ENCODE measurements around the gene HPD.
"Not testable (repeated sequence)": the region's sequence is repeated elsewhere in the genome, so short reads cannot be mapped to it uniquely, and the experiment has no call there.

The HPD gene

DNA sequence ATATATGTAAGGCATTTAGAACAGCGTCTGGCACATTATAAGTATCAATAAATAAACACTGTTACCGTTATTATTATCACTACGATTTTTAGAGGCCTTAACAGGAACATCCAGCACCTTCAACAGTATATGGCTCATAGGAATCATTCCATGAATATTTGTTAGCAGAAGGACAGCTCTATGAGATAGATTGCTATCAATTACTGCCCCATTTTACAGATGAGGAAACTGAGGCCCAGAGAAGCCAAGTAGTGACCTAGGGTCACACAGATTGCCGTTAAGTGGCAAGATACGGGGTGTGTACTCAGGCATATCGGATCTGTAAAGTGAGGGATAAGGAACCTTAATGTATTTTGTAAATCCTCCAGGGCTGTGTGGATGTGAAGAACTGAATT lies 29.4 kb upstream of the HPD start:
- Histone ChIP-seq H4K20me1 (ENCODE audit: insufficient read depth, low read length) (no peaks in the 10 kb centered on the region), H3K4me3 (ENCODE audit: low read length) (peak overlapping the region; percentile 85), H3K36me3 (replicated peaks; ENCODE audit: insufficient read depth, low read length) (no peaks in the 10 kb centered on the region), H3K4me2 (ENCODE audit: low read depth, low read length) (peak overlapping the region; percentile 82), H3K79me2 (ENCODE audit: low read length) (peaks cover 27% of the 10 kb centered on the region), H3K9me2 (replicated peaks; ENCODE audit: insufficient read depth, low read length) (no peaks in the 10 kb centered on the region), H3K9ac (ENCODE audit: low read length) (peak overlapping the region; percentile 20; the same call in 1 of the 2 replicates), H2AFZ (ENCODE audit: low read length) (peak overlapping the region; percentile 88), H3K27me3 (replicated peaks; ENCODE audit: insufficient read depth, low read length) (no peaks in the 10 kb centered on the region), H3K4me1 (ENCODE audit: low read length) (0 out of 2 replicates have a peak, but pooled peaks cover 7% of the 10 kb centered on the region), H3K27ac (ENCODE audit: low read length) (no peak overlapping the region), H3F3A (ENCODE audit: insufficient read depth, low read length) (peaks cover 8% of the 10 kb centered on the region; the same call in 1 of the 2 replicates), H3K9me3 (replicated peaks; ENCODE audit: insufficient read depth, low read length) (no peaks in the 10 kb centered on the region)
- TF ChIP-seq EZH2 (optimal IDR thresholded peaks at IDR 0.05; ENCODE audit: low read depth, low read length): no peak
- no peak for TF ChIP-seq CTCF (IDR thresholded peaks at IDR 0.05; ENCODE audit: low read length)
- TF ChIP-seq EZH2phosphoT487 (IDR thresholded peaks at IDR 0.05; ENCODE audit: low read length): no peak
- DNase-seq: no peak

- H4K20me1 ChIP-seq (ENCODE audit: insufficient read depth, low read length); H3K27me3 ChIP-seq (replicated peaks; ENCODE audit: insufficient read depth, low read length); H3K36me3 ChIP-seq (replicated peaks; ENCODE audit: insufficient read depth, low read length): not testable (repeated sequence)
Measured at GRCh38 chr12:121885129-121885528, 26.5 kb upstream of the HPD start.

DNA sequence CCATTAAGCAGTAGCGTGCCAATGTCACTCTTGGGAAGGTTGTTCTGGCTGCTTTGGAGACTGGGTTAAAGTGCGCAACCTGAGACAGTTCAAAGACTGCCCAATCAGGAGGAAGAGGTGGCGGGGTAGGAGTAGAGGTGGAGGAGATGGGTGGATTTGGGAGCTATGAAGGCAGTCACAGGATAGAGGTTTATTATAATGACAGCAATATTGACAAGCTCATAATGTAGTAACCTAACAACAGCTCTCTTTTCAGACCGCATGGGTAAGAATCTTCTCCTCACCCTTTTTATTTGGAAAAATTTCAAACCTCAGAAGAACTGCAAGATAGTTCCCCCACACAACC lies 24.6 kb upstream of the HPD start:
- Histone ChIP-seq H3K4me3 (ENCODE audit: low read length) (no peak overlapping the region), H4K20me1 (ENCODE audit: insufficient read depth, low read length) (no peaks in the 10 kb centered on the region), H2AFZ (ENCODE audit: low read length) (no peak overlapping the region), H3K79me2 (ENCODE audit: low read length) (no peaks in the 10 kb centered on the region), H3K9me3 (replicated peaks; ENCODE audit: insufficient read depth, low read length) (no peaks in the 10 kb centered on the region), H3K4me2 (ENCODE audit: low read depth, low read length) (no peak overlapping the region), H3K9ac (ENCODE audit: low read length) (no peak overlapping the region), H3K27me3 (replicated peaks; ENCODE audit: insufficient read depth, low read length) (no peaks in the 10 kb centered on the region), H3K9me2 (replicated peaks; ENCODE audit: insufficient read depth, low read length) (no peaks in the 10 kb centered on the region), H3K4me1 (ENCODE audit: low read length) (no peaks in the 10 kb centered on the region), H3K27ac (ENCODE audit: low read length) (no peak overlapping the region), H3F3A (ENCODE audit: insufficient read depth, low read length) (no peaks in the 10 kb centered on the region), H3K36me3 (replicated peaks; ENCODE audit: insufficient read depth, low read length) (no peaks in the 10 kb centered on the region)
- TF ChIP-seq EZH2phosphoT487 (IDR thresholded peaks at IDR 0.05; ENCODE audit: low read length) (no peak), CTCF (IDR thresholded peaks at IDR 0.05; ENCODE audit: low read length) (no peak), EZH2 (optimal IDR thresholded peaks at IDR 0.05; ENCODE audit: low read depth, low read length) (no peak)
- no peak for DNase-seq

More at GRCh38 chr12:121885129-121885528, 26.5 kb upstream of the HPD start:
- not testable (repeated sequence) for H3F3A ChIP-seq (ENCODE audit: insufficient read depth, low read length); H3K4me3 ChIP-seq (ENCODE audit: low read length); H2AFZ ChIP-seq (ENCODE audit: low read length); H3K9me3 ChIP-seq (replicated peaks; ENCODE audit: insufficient read depth, low read length); DNase-seq; H3K27ac ChIP-seq (ENCODE audit: low read length); H3K4me2 ChIP-seq (ENCODE audit: low read depth, low read length); H3K4me1 ChIP-seq (ENCODE audit: low read length); H3K9me2 ChIP-seq (replicated peaks; ENCODE audit: insufficient read depth, low read length); H3K9ac ChIP-seq (ENCODE audit: low read length)
- H3K79me2 ChIP-seq (ENCODE audit: low read length): peaks cover 12% of the 10 kb centered on the region

GRCh38 chr12:121876080-121876447 lies 17.4 kb upstream of the HPD start:
- not testable (repeated sequence) for H3K27ac ChIP-seq (ENCODE audit: low read length); H2AFZ ChIP-seq (ENCODE audit: low read length); H3K4me1 ChIP-seq (ENCODE audit: low read length); H4K20me1 ChIP-seq (ENCODE audit: insufficient read depth, low read length); H3K27me3 ChIP-seq (replicated peaks; ENCODE audit: insufficient read depth, low read length); H3K9me3 ChIP-seq (replicated peaks; ENCODE audit: insufficient read depth, low read length); DNase-seq; H3K79me2 ChIP-seq (ENCODE audit: low read length); H3K9me2 ChIP-seq (replicated peaks; ENCODE audit: insufficient read depth, low read length); H3K9ac ChIP-seq (ENCODE audit: low read length); H3K4me3 ChIP-seq (ENCODE audit: low read length); H3K4me2 ChIP-seq (ENCODE audit: low read depth, low read length); H3K36me3 ChIP-seq (replicated peaks; ENCODE audit: insufficient read depth, low read length); H3F3A ChIP-seq (ENCODE audit: insufficient read depth, low read length)
